GM18870 (cell line): ENCODE results near the gene EFCC1.

Experiments
- ATAC-seq: cut with Tn5 transposase; IDR thresholded peaks from one replicate; pipeline ENCODE4 v1.9.1; 2021; ENCODE audit warnings: moderate library complexity; ENCODE audit not compliant: unreplicated experiment

Gene EFCC1

GRCh38 chr3:129014793-129015345, 13.8 kb downstream of the EFCC1 start:
- ATAC-seq = no peak

GRCh38 chr3:129015388-129016105, 14.4 kb downstream of the EFCC1 start:
- no peak for ATAC-seq

- ATAC-seq = no peak
Measured at GRCh38 chr3:129016356-129016719, 15.2 kb downstream of the EFCC1 start.

GRCh38 chr3:129016720-129017483, 15.8 kb downstream of the EFCC1 start:
- ATAC-seq = no peak

- no peak for ATAC-seq
Measured at GRCh38 chr3:129017484-129017899, 16.4 kb downstream of the EFCC1 start.

GRCh38 chr3:129018271-129018670, 17.2 kb downstream of the EFCC1 start:
- ATAC-seq = no peak

GRCh38 chr3:129018751-129019150, 17.6 kb downstream of the EFCC1 start:
- no peak for ATAC-seq

GRCh38 chr3:129019266-129019665, 18.2 kb downstream of the EFCC1 start:
- ATAC-seq = no peak

GRCh38 chr3:129020691-129021090, 19.6 kb downstream of the EFCC1 start:
- no peak for ATAC-seq

- ATAC-seq = no peak
Measured at GRCh38 chr3:129021140-129021551, 20.0 kb downstream of the EFCC1 start.

- ATAC-seq = no peak
Measured at GRCh38 chr3:129022114-129023007, 21.3 kb downstream of the EFCC1 start.

- ATAC-seq = no peak
Measured at GRCh38 chr3:129023008-129023358, 21.9 kb downstream of the EFCC1 start.

- ATAC-seq = no peak
Measured at GRCh38 chr3:129023909-129024308, 22.8 kb downstream of the EFCC1 start.

GRCh38 chr3:129025108-129025507, 24.0 kb downstream of the EFCC1 start:
- ATAC-seq = no peak

- ATAC-seq = no peak
Measured at GRCh38 chr3:129025691-129026435, 24.8 kb downstream of the EFCC1 start.

- ATAC-seq = peak; percentile 89
Measured at GRCh38 chr3:129026728-129027543, 25.8 kb downstream of the EFCC1 start.

GRCh38 chr3:129027544-129027880, 26.4 kb downstream of the EFCC1 start:
- no peak for ATAC-seq

- ATAC-seq = no peak
Measured at GRCh38 chr3:129028866-129029265, 27.8 kb downstream of the EFCC1 start.

GRCh38 chr3:129030611-129031010, 29.5 kb downstream of the EFCC1 start:
- ATAC-seq = no peak
